Fibroblast of lung (primary cell): Measurements from ENCODE around the gene UVRAG.

Source experiments
- EZH2 ChIP-seq: IDR thresholded peaks from 2 replicates; pipeline ENCODE4 v1.5.1; 2012; ENCODE audit warnings: low read length, control low read depth, mild to moderate bottlenecking; ENCODE audit errors: missing control alignments
- TF ChIP-seq, protein P1 (sequence below), 2 donors: IDR thresholded peaks in 1 of 2; conservative IDR thresholded peaks in 1 of 2; 1 replicate in 1 of 2; 2 replicates in 1 of 2; pipeline ENCODE4 v1.5.1; 2011 to 2012; ENCODE audit warnings: low read length in 2 of 2, control low read depth in 1 of 2, inconsistent platforms in 1 of 2, low read depth in 1 of 2, mild to moderate bottlenecking in 1 of 2

DNA sequence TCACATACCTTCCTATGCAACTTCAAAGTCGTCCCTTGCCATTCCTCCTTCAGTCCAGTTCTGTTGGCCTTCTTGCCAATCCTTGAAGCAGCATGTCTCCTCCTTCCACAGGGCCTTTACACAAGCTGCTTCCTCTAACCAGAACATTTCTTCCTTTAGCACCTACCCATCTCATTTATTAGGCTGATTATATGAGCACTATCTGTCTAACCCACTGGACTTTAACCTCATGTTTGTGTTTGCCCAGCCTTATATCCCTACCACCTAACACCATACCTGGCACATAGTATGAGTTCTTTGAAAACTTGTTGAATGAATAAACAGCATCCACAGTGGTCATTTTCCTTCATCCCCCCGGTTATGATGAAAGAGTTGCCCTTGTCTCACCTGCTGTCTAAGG, 236.9 kb downstream of the UVRAG start:
- TF ChIP-seq, protein P1, sequence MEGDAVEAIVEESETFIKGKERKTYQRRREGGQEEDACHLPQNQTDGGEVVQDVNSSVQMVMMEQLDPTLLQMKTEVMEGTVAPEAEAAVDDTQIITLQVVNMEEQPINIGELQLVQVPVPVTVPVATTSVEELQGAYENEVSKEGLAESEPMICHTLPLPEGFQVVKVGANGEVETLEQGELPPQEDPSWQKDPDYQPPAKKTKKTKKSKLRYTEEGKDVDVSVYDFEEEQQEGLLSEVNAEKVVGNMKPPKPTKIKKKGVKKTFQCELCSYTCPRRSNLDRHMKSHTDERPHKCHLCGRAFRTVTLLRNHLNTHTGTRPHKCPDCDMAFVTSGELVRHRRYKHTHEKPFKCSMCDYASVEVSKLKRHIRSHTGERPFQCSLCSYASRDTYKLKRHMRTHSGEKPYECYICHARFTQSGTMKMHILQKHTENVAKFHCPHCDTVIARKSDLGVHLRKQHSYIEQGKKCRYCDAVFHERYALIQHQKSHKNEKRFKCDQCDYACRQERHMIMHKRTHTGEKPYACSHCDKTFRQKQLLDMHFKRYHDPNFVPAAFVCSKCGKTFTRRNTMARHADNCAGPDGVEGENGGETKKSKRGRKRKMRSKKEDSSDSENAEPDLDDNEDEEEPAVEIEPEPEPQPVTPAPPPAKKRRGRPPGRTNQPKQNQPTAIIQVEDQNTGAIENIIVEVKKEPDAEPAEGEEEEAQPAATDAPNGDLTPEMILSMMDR (conservative IDR thresholded peaks at IDR 0.05 in 1 of 2, IDR thresholded peaks at IDR 0.05 in 1 of 2; ENCODE audit: low read depth in 1 of 2, low read length in 2 of 2): no peak
- TF ChIP-seq EZH2: no peak
